Measurements from ENCODE around the gene ZBTB7B. TPM values are rescaled to one million over a fixed set of nuclear protein-coding genes. Genes with fewer than 3 reads are reported as not detected.

ZBTB7B gene
- total and polyA plus RNA-seq, 9 of the 15 experiments (the other 6 are each of a cell fraction or from before 2014, with no cell fraction given): 0.04 to 46.5 (median 15.2) TPM

GRCh38 chr1:155064111-155064831 lies 61.7 kb downstream of the ZBTB7B start (continued):
- TF ChIP-seq ZNF696 (CRISPR knock-in tag; conservative IDR thresholded peaks at IDR 0.05) (no peak), HES1 (IDR thresholded peaks at IDR 0.05; ENCODE audit: low read depth) (peak; percentile 58), U2AF1 (optimal IDR thresholded peaks at IDR 0.05; ENCODE audit: low read depth, low read length) (no peak), STAT5B (CRISPR knock-in tag; IDR thresholded peaks at IDR 0.05) (no peak), MXI1 (IDR thresholded peaks at IDR 0.05; ENCODE audit: low read depth, low read length) (no peak), SAFB (IDR thresholded peaks at IDR 0.05; ENCODE audit: borderline replicate concordance, low read depth, low read length) (no peak), MYNN (IDR thresholded peaks at IDR 0.05) (no peak), MYNN (CRISPR knock-in tag; IDR thresholded peaks at IDR 0.05) (no peak), ZNF174 (CRISPR knock-in tag; IDR thresholded peaks at IDR 0.05) (no peak), HSF4 (CRISPR knock-in tag; IDR thresholded peaks at IDR 0.05; ENCODE audit: borderline replicate concordance) (no peak), CAMTA2 (CRISPR knock-in tag; conservative IDR thresholded peaks at IDR 0.05) (no peak), MECOM (CRISPR knock-in tag; IDR thresholded peaks at IDR 0.05) (no peak), HNRNPK (IDR thresholded peaks at IDR 0.05; ENCODE audit: low read depth, low read length, poor library complexity, severe bottlenecking) (no peak), SRSF7 (optimal IDR thresholded peaks at IDR 0.05; ENCODE audit: low read depth, low read length) (no peak), ZNF551 (CRISPR knock-in tag; IDR thresholded peaks at IDR 0.05) (no peak), ZNF253 (CRISPR knock-in tag; conservative IDR thresholded peaks at IDR 0.05) (no peak), KDM5B (IDR thresholded peaks at IDR 0.05; ENCODE audit: insufficient replicate concordance, low read depth, low read length) (peak; percentile 28), FUS (optimal IDR thresholded peaks at IDR 0.05; ENCODE audit: low read depth, low read length) (no peak)
- TF ChIP-seq, protein P1, sequence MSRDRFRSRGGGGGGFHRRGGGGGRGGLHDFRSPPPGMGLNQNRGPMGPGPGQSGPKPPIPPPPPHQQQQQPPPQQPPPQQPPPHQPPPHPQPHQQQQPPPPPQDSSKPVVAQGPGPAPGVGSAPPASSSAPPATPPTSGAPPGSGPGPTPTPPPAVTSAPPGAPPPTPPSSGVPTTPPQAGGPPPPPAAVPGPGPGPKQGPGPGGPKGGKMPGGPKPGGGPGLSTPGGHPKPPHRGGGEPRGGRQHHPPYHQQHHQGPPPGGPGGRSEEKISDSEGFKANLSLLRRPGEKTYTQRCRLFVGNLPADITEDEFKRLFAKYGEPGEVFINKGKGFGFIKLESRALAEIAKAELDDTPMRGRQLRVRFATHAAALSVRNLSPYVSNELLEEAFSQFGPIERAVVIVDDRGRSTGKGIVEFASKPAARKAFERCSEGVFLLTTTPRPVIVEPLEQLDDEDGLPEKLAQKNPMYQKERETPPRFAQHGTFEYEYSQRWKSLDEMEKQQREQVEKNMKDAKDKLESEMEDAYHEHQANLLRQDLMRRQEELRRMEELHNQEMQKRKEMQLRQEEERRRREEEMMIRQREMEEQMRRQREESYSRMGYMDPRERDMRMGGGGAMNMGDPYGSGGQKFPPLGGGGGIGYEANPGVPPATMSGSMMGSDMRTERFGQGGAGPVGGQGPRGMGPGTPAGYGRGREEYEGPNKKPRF (IDR thresholded peaks at IDR 0.05; ENCODE audit: low read depth, low read length): no peak
- TF ChIP-seq, protein P2, sequence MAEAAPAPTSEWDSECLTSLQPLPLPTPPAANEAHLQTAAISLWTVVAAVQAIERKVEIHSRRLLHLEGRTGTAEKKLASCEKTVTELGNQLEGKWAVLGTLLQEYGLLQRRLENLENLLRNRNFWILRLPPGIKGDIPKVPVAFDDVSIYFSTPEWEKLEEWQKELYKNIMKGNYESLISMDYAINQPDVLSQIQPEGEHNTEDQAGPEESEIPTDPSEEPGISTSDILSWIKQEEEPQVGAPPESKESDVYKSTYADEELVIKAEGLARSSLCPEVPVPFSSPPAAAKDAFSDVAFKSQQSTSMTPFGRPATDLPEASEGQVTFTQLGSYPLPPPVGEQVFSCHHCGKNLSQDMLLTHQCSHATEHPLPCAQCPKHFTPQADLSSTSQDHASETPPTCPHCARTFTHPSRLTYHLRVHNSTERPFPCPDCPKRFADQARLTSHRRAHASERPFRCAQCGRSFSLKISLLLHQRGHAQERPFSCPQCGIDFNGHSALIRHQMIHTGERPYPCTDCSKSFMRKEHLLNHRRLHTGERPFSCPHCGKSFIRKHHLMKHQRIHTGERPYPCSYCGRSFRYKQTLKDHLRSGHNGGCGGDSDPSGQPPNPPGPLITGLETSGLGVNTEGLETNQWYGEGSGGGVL (CRISPR knock-in tag; IDR thresholded peaks at IDR 0.05): no peak
- TF ChIP-seq, protein P3, sequence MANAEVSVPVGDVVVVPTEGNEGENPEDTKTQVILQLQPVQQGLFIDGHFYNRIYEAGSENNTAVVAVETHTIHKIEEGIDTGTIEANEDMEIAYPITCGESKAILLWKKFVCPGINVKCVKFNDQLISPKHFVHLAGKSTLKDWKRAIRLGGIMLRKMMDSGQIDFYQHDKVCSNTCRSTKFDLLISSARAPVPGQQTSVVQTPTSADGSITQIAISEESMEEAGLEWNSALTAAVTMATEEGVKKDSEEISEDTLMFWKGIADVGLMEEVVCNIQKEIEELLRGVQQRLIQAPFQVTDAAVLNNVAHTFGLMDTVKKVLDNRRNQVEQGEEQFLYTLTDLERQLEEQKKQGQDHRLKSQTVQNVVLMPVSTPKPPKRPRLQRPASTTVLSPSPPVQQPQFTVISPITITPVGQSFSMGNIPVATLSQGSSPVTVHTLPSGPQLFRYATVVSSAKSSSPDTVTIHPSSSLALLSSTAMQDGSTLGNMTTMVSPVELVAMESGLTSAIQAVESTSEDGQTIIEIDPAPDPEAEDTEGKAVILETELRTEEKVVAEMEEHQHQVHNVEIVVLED (CRISPR knock-in tag; IDR thresholded peaks at IDR 0.05): no peak

All from K562 (cell line).